ENCODE measurements around the gene NPLOC4. TPM values are rescaled to one million over a fixed set of nuclear protein-coding genes. Genes with fewer than 3 reads are reported as not detected.

The NPLOC4 gene
- total and polyA plus RNA-seq, 4 donors: 23.5 to 67.4 (median 50.6) TPM

- DNase-seq (ENCODE audit: low spot score): no peak
- 76% methylated on average over 14 of the region's 14 CpGs for WGBS
- Histone ChIP-seq H3K27ac (ENCODE audit: low read depth in 1 of 2, low read length in 2 of 2) (no peak overlapping the region), H3K27me3 (ENCODE audit: control insufficient read depth in 4 of 4, insufficient read depth in 4 of 4, low read length in 3 of 4) (no peaks in the 10 kb centered on the region), H3K4me3 (ENCODE audit: low read depth in 1 of 3, low read length in 3 of 3) (no peak overlapping the region), H3K36me3 (ENCODE audit: control insufficient read depth in 4 of 4, insufficient read depth in 3 of 4, low read depth in 1 of 4, low read length in 3 of 4) (no peaks in the 10 kb centered on the region), H3K4me1 (ENCODE audit: control insufficient read depth in 4 of 4, insufficient read depth in 4 of 4, low read length in 3 of 4) (peaks cover 2 to 23% (median 10%) of the 10 kb centered on the region in 4 donors), H3K9me3 (ENCODE audit: control insufficient read depth in 4 of 4, low read length in 3 of 4) (no peaks in the 10 kb centered on the region), H3K9ac (ENCODE audit: low read depth in 1 of 2, low read length in 2 of 2) (no peak overlapping the region)
- no peak for TF ChIP-seq RAD21 (IDR thresholded peaks at IDR 0.05)
- TF ChIP-seq ZBTB33 (IDR thresholded peaks at IDR 0.05): no peak
- TF ChIP-seq JUND (IDR thresholded peaks at IDR 0.05): no peak
- TF ChIP-seq FOXA2 (IDR thresholded peaks at IDR 0.05): no peak
- no peak for TF ChIP-seq REST (IDR thresholded peaks at IDR 0.05)
These were observed 116.7 kb downstream of the NPLOC4 start for GRCh38 chr17:81520021-81520901.

DNA sequence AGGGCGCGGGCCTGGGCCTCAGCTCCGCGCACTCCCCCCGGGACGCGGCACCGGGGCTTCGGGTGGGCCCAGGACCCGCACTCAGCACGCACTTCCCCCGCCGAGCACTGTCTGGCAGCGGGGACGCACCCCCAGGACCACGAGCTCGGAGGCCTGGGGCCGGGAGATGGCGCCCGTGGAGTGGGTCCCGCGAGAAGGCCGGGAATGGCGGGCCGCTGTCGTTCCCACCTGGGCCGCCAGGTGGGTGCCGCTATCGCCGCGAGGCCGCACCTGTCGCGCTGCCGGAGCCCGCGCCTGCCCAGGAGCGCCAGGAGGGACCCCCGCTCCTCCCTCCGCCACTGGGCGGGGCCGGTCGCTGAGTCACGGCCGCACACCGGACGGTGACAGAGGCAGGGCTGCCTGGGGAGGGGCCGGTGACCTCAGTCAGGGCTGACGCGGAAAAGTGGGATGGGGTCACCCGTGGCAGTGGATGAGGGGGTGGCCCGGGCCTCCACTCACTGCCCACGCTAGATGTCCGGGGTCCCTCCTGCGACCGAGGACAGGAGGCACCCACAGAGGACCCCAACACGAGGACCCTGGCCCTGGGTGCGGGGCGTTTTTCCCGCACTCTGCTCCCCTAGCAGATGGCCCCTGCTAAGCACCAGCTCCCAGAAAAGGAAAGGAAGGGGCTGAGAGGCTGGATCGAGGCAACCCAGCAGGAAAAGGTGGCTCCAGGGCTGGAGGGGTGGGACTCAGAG lies 117.5 kb downstream of the NPLOC4 start:
- WGBS: 6% methylated on average over 61 of the region's 61 CpGs
- H3K27me3 ChIP-seq (ENCODE audit: control insufficient read depth in 4 of 4, insufficient read depth in 4 of 4, low read length in 3 of 4): no peaks in the 10 kb centered on the region
- peak overlapping the region in 1 of 3 donors; percentile 33 for H3K4me3 ChIP-seq (ENCODE audit: low read depth in 1 of 3, low read length in 3 of 3)
- no peak overlapping the region for H3K9ac ChIP-seq (ENCODE audit: low read depth in 1 of 2, low read length in 2 of 2)
- H3K36me3 ChIP-seq (ENCODE audit: control insufficient read depth in 4 of 4, insufficient read depth in 3 of 4, low read depth in 1 of 4, low read length in 3 of 4): no peaks in the 10 kb centered on the region
- TF ChIP-seq RAD21 (IDR thresholded peaks at IDR 0.05) (peak in 1 of 2 donors; percentile 50), YY1 (IDR thresholded peaks at IDR 0.05) (no peak), CTCF (IDR thresholded peaks at IDR 0.05; ENCODE audit: low read depth, low read length, missing input control) (peak; percentile 47)
- peak overlapping the region in 1 of 2 donors; percentile 35 for H3K27ac ChIP-seq (ENCODE audit: low read depth in 1 of 2, low read length in 2 of 2)
- no peaks in the 10 kb centered on the region for H3K9me3 ChIP-seq (ENCODE audit: control insufficient read depth in 4 of 4, low read length in 3 of 4)
- H3K4me1 ChIP-seq (ENCODE audit: control insufficient read depth in 4 of 4, insufficient read depth in 4 of 4, low read length in 3 of 4): peaks cover 2 to 23% (median 10%) of the 10 kb centered on the region in 4 donors
- no peak for DNase-seq (ENCODE audit: low spot score)
